Neural progenitor cell (in vitro differentiated cells): ENCODE data around the gene GLP2R. TPM values are rescaled to one million over a fixed set of nuclear protein-coding genes. Genes with fewer than 3 reads are reported as not detected.

Experiments used
- DNase-seq: peaks from one replicate; pipeline ENCODE4 v3.0.0-alpha.2; 2016; ENCODE audit warnings: low spot score
- H2AFZ ChIP-seq: fragments of 200-600 bp; sonication (generic); replicated peaks from 2 replicates; pipeline ENCODE4 v1.6.1; 2016; ENCODE audit warnings: antibody characterized with exemption
- H3F3A ChIP-seq: fragments of 200-600 bp; sonication (generic); 2 replicates; pipeline ENCODE4 v1.6.1; 2016; ENCODE audit warnings: antibody characterized with exemption, low read depth
- H3K27ac ChIP-seq: fragments of 200-600 bp; sonication (generic); 2 replicates; pipeline ENCODE4 v1.5.1; 2016; ENCODE audit warnings: mild to moderate bottlenecking
- H3K27me3 ChIP-seq: fragments of 200-600 bp; sonication (generic); 2 replicates; pipeline ENCODE4 v1.6.1; 2016; ENCODE audit warnings: mild to moderate bottlenecking, moderate library complexity
- H3K36me3 ChIP-seq: fragments of 200-600 bp; sonication (generic); 2 replicates; pipeline ENCODE4 v1.5.1; 2016
- H3K4me1 ChIP-seq: fragments of 200-600 bp; sonication (generic); 2 replicates; pipeline ENCODE4 v1.6.1; 2016; ENCODE audit warnings: mixed run types
- H3K4me2 ChIP-seq: fragments of 200-600 bp; sonication (generic); 2 replicates; pipeline ENCODE4 v1.6.1; 2016
- H3K4me3 ChIP-seq: fragments of 200-600 bp; sonication (generic); 2 replicates; pipeline ENCODE4 v1.5.1; 2016
- H3K79me2 ChIP-seq: fragments of 200-600 bp; sonication (generic); 2 replicates; pipeline ENCODE4 v1.6.1; 2016; ENCODE audit warnings: low read depth
- H3K9ac ChIP-seq: fragments of 200-600 bp; sonication (generic); 2 replicates; pipeline ENCODE4 v1.6.1; 2016
- H3K9me3 ChIP-seq: fragments of 200-600 bp; sonication (generic); 2 replicates; pipeline ENCODE4 v1.5.1; 2016; ENCODE audit warnings: low read depth
- H4K20me1 ChIP-seq: fragments of 200-600 bp; sonication (generic); 2 replicates; pipeline ENCODE4 v1.6.1; 2016; ENCODE audit warnings: low read depth
- H3K27ac Mint-ChIP-seq: 3 replicates; pipeline ENCODE4 v1.8.0; 2021; ENCODE audit warnings: mixed read lengths
- H3K27me3 Mint-ChIP-seq: 2 replicates; pipeline ENCODE4 v1.8.0; 2022; ENCODE audit warnings: low read depth, mild to moderate bottlenecking, inconsistent platforms, moderate library complexity, mixed read lengths; ENCODE audit not compliant: insufficient read depth
- H3K36me3 Mint-ChIP-seq: 3 replicates; pipeline ENCODE4 v1.8.0; 2021; ENCODE audit warnings: mixed read lengths
- H3K4me1 Mint-ChIP-seq: 3 replicates; pipeline ENCODE4 v1.8.0; 2021; ENCODE audit warnings: mixed read lengths
- H3K4me3 Mint-ChIP-seq: 3 replicates; pipeline ENCODE4 v1.8.0; 2021; ENCODE audit warnings: mild to moderate bottlenecking, moderate library complexity, mixed read lengths
- H3K9me3 Mint-ChIP-seq: 3 replicates; pipeline ENCODE4 v1.8.0; 2020; ENCODE audit warnings: mixed read lengths
- CTCF ChIP-seq: fragments of 200-600 bp; sonication (generic); IDR thresholded peaks from 2 replicates; pipeline ENCODE4 v1.5.1; 2017; ENCODE audit warnings: antibody characterized with exemption, mild to moderate bottlenecking
- EZH2 ChIP-seq: fragments of 200-600 bp; sonication (generic); IDR thresholded peaks from 2 replicates; pipeline ENCODE4 v1.6.1; 2017; ENCODE audit warnings: antibody characterized with exemption, mild to moderate bottlenecking, moderate library complexity
- EZH2phosphoT487 ChIP-seq: fragments of 200-600 bp; sonication (generic); IDR thresholded peaks from 2 replicates; pipeline ENCODE4 v1.6.1; 2017; ENCODE audit warnings: antibody characterized with exemption
- total RNA-seq: library from RNA; depleted of rRNA; stranded (reverse); fragments of >200 nt; gene quantifications from 2 replicates; pipeline ENCODE4 v1.2.3, GENCODE V29; 2015; ENCODE audit warnings: low replicate concordance

GLP2R gene
- total RNA-seq, 1 donor from 2014 or later = not detected

- Histone ChIP-seq H3K27ac (no peak overlapping the region), H3K9me3 (no peaks in the 10 kb centered on the region), H3K36me3 (no peaks in the 10 kb centered on the region), H3K79me2 (no peaks in the 10 kb centered on the region), H2AFZ (no peak overlapping the region), H3K4me2 (no peak overlapping the region), H3F3A (no peaks in the 10 kb centered on the region), H3K9ac (no peak overlapping the region), H3K27me3 (no peaks in the 10 kb centered on the region), H3K4me1 (no peaks in the 10 kb centered on the region), H3K4me3 (no peak overlapping the region), H4K20me1 (no peaks in the 10 kb centered on the region)
- no peak for DNase-seq
- Mint-ChIP-seq H3K4me3 (no peak overlapping the region), H3K27me3 (peaks cover 3% of the 10 kb centered on the region), H3K9me3 (no peaks in the 10 kb centered on the region), H3K4me1 (peaks cover 12% of the 10 kb centered on the region), H3K27ac (no peak overlapping the region), H3K36me3 (no peaks in the 10 kb centered on the region)
- no peak for TF ChIP-seq CTCF
- TF ChIP-seq EZH2 = no peak
- TF ChIP-seq EZH2phosphoT487 = no peak
Measured at GRCh38 chr17:9802697-9803096, 23.0 kb upstream of the GLP2R start.

- no peak overlapping the region for H2AFZ ChIP-seq
- peaks cover 9% of the 10 kb centered on the region for H3K4me1 Mint-ChIP-seq
- H3K27me3 Mint-ChIP-seq = peaks cover 4% of the 10 kb centered on the region
- no peak overlapping the region for H3K9ac ChIP-seq
- H3K36me3 ChIP-seq = no peaks in the 10 kb centered on the region
- H3K9me3 Mint-ChIP-seq = no peaks in the 10 kb centered on the region
- no peaks in the 10 kb centered on the region for H3K9me3 ChIP-seq
- no peaks in the 10 kb centered on the region for H3K36me3 Mint-ChIP-seq
- H3K4me1 ChIP-seq = no peaks in the 10 kb centered on the region
- H3K4me3 ChIP-seq = no peak overlapping the region
- no peak overlapping the region for H3K27ac ChIP-seq
- H4K20me1 ChIP-seq = no peaks in the 10 kb centered on the region
- TF ChIP-seq CTCF (no peak), EZH2phosphoT487 (no peak), EZH2 (no peak)
- no peaks in the 10 kb centered on the region for H3K27me3 ChIP-seq
- H3K4me3 Mint-ChIP-seq = no peak overlapping the region
- H3F3A ChIP-seq = no peaks in the 10 kb centered on the region
- no peaks in the 10 kb centered on the region for H3K79me2 ChIP-seq
- no peak overlapping the region for H3K4me2 ChIP-seq
- no peak for DNase-seq
- no peak overlapping the region for H3K27ac Mint-ChIP-seq
Measured at GRCh38 chr17:9805769-9806168, 20.0 kb upstream of the GLP2R start.

GRCh38 chr17:9806699-9807098, 19.0 kb upstream of the GLP2R start:
- H3K27ac ChIP-seq = no peak overlapping the region
- no peaks in the 10 kb centered on the region for H3K9me3 ChIP-seq

More at GRCh38 chr17:9806699-9807098, 19.0 kb upstream of the GLP2R start:
- Histone ChIP-seq H3K36me3 (no peaks in the 10 kb centered on the region), H2AFZ (no peak overlapping the region), H3K4me1 (no peaks in the 10 kb centered on the region), H3K4me3 (no peak overlapping the region), H3F3A (no peaks in the 10 kb centered on the region), H3K4me2 (no peak overlapping the region), H3K27me3 (no peaks in the 10 kb centered on the region), H4K20me1 (no peaks in the 10 kb centered on the region), H3K9ac (no peak overlapping the region), H3K79me2 (no peaks in the 10 kb centered on the region)
- Mint-ChIP-seq H3K4me3 (no peak overlapping the region), H3K4me1 (peaks cover 9% of the 10 kb centered on the region), H3K36me3 (no peaks in the 10 kb centered on the region), H3K27ac (no peak overlapping the region), H3K9me3 (no peaks in the 10 kb centered on the region), H3K27me3 (peaks cover 4% of the 10 kb centered on the region)
- no peak for DNase-seq
- TF ChIP-seq EZH2 (no peak), EZH2phosphoT487 (no peak), CTCF (no peak)
